ENCODE data around the gene CETN1. TPM values are rescaled to one million over a fixed set of nuclear protein-coding genes. Genes with fewer than 3 reads are reported as not detected.

CETN1 gene
- polyA plus RNA-seq, 1 donor from 2014 or later, result not detected

GRCh38 chr18:572091-572830 is 7.9 kb upstream of the CETN1 start:
- Mint-ChIP-seq H3K27ac (no peak overlapping the region), H3K4me3 (no peak overlapping the region), H3K4me1 (no peaks in the 10 kb centered on the region), H3K9me3 (no peaks in the 10 kb centered on the region), H3K27me3 (peaks cover 2% of the 10 kb centered on the region), H3K36me3 (no peaks in the 10 kb centered on the region)

- Mint-ChIP-seq H3K36me3 (no peaks in the 10 kb centered on the region), H3K4me3 (no peak overlapping the region), H3K27me3 (peaks cover 2% of the 10 kb centered on the region), H3K27ac (no peak overlapping the region), H3K4me1 (no peaks in the 10 kb centered on the region), H3K9me3 (no peaks in the 10 kb centered on the region)
These were observed 7.3 kb upstream of the CETN1 start for GRCh38 chr18:572831-573289.

GRCh38 chr18:573385-573784 is 6.8 kb upstream of the CETN1 start:
- Mint-ChIP-seq H3K4me1 (no peaks in the 10 kb centered on the region), H3K27ac (no peak overlapping the region), H3K9me3 (peaks cover 0 to 2% (median 0%) of the 10 kb centered on the region in 3 donors), H3K4me3 (no peak overlapping the region), H3K27me3 (peaks cover 2% of the 10 kb centered on the region), H3K36me3 (no peaks in the 10 kb centered on the region)

- Mint-ChIP-seq H3K4me1 (no peaks in the 10 kb centered on the region), H3K9me3 (peaks cover 0 to 2% (median 0%) of the 10 kb centered on the region in 3 donors), H3K4me3 (no peak overlapping the region), H3K36me3 (no peaks in the 10 kb centered on the region), H3K27ac (no peak overlapping the region), H3K27me3 (peaks cover 2% of the 10 kb centered on the region)
These were observed 5.9 kb upstream of the CETN1 start for GRCh38 chr18:574149-574860.

- Mint-ChIP-seq H3K27me3 (no peaks in the 10 kb centered on the region), H3K4me1 (no peaks in the 10 kb centered on the region), H3K4me3 (no peak overlapping the region), H3K9me3 (peaks cover 0 to 2% (median 0%) of the 10 kb centered on the region in 3 donors), H3K27ac (no peak overlapping the region), H3K36me3 (no peaks in the 10 kb centered on the region)
These were observed 5.1 kb upstream of the CETN1 start for GRCh38 chr18:574865-575645.

GRCh38 chr18:576924-577323 is 3.3 kb upstream of the CETN1 start:
- no peaks in the 10 kb centered on the region for H3K36me3 Mint-ChIP-seq
- H3K27ac Mint-ChIP-seq, result no peak overlapping the region
- no peak overlapping the region for H3K4me3 Mint-ChIP-seq
- H3K4me1 Mint-ChIP-seq, result no peaks in the 10 kb centered on the region
- H3K27me3 Mint-ChIP-seq, result no peaks in the 10 kb centered on the region
- H3K9me3 Mint-ChIP-seq, result peaks cover 0 to 2% (median 0%) of the 10 kb centered on the region in 3 donors

GRCh38 chr18:577643-578375 is 2.4 kb upstream of the CETN1 start:
- Mint-ChIP-seq H3K4me3 (no peak overlapping the region), H3K4me1 (no peaks in the 10 kb centered on the region), H3K36me3 (no peaks in the 10 kb centered on the region), H3K27ac (no peak overlapping the region), H3K9me3 (peaks cover 0 to 2% (median 0%) of the 10 kb centered on the region in 3 donors), H3K27me3 (no peaks in the 10 kb centered on the region)

- Mint-ChIP-seq H3K27ac (no peak overlapping the region), H3K4me1 (no peaks in the 10 kb centered on the region)
These were observed 942 bp upstream of the CETN1 start for GRCh38 chr18:579238-579637.

GRCh38 chr18:581096-581495 is 916 bp downstream of the CETN1 start:
- no peak overlapping the region for H3K4me3 Mint-ChIP-seq
- H3K27me3 Mint-ChIP-seq, result no peaks in the 10 kb centered on the region
- no peaks in the 10 kb centered on the region for H3K36me3 Mint-ChIP-seq
- H3K9me3 Mint-ChIP-seq, result peaks cover 0 to 2% (median 0%) of the 10 kb centered on the region in 3 donors
- H3K27ac Mint-ChIP-seq, result no peak overlapping the region
- H3K4me1 Mint-ChIP-seq, result no peaks in the 10 kb centered on the region

More at GRCh38 chr18:579238-579637, 942 bp upstream of the CETN1 start:
- H3K9me3 Mint-ChIP-seq, result peaks cover 0 to 2% (median 0%) of the 10 kb centered on the region in 3 donors
- no peaks in the 10 kb centered on the region for H3K27me3 Mint-ChIP-seq
- no peaks in the 10 kb centered on the region for H3K36me3 Mint-ChIP-seq
- no peak overlapping the region for H3K4me3 Mint-ChIP-seq

GRCh38 chr18:582465-582864 is 2.3 kb downstream of the CETN1 start:
- H3K36me3 Mint-ChIP-seq, result no peaks in the 10 kb centered on the region
- H3K4me3 Mint-ChIP-seq, result no peak overlapping the region
- H3K4me1 Mint-ChIP-seq, result no peaks in the 10 kb centered on the region
- no peak overlapping the region for H3K27ac Mint-ChIP-seq
- no peaks in the 10 kb centered on the region for H3K27me3 Mint-ChIP-seq
- peaks cover 0 to 2% (median under 1%) of the 10 kb centered on the region in 3 donors for H3K9me3 Mint-ChIP-seq

GRCh38 chr18:595068-595467 is 14.9 kb downstream of the CETN1 start:
- peaks cover 3% of the 10 kb centered on the region for H3K36me3 Mint-ChIP-seq
- no peak overlapping the region for H3K4me3 Mint-ChIP-seq
- peaks cover 11% of the 10 kb centered on the region for H3K27me3 Mint-ChIP-seq
- H3K27ac Mint-ChIP-seq, result no peak overlapping the region
- H3K9me3 Mint-ChIP-seq, result peaks cover 3 to 12% (median 5%) of the 10 kb centered on the region in 3 donors
- H3K4me1 Mint-ChIP-seq, result peaks cover 0 to 2% (median 2%) of the 10 kb centered on the region in 3 donors

- no peak overlapping the region for H3K27ac Mint-ChIP-seq
- peaks cover 0 to 2% (median 2%) of the 10 kb centered on the region in 3 donors for H3K4me1 Mint-ChIP-seq
- peaks cover 11% of the 10 kb centered on the region for H3K27me3 Mint-ChIP-seq
- peak overlapping the region in 1 of 4 donors; percentile 81 for H3K4me3 Mint-ChIP-seq
- peaks cover 0 to 12% (median 0%) of the 10 kb centered on the region in 3 donors for H3K9me3 Mint-ChIP-seq
- peaks cover 3% of the 10 kb centered on the region for H3K36me3 Mint-ChIP-seq
These were observed 15.4 kb downstream of the CETN1 start for GRCh38 chr18:595571-595970.

GRCh38 chr18:596288-596881 is 16.2 kb downstream of the CETN1 start:
- Mint-ChIP-seq H3K27ac (no peak overlapping the region), H3K36me3 (peaks cover 3% of the 10 kb centered on the region), H3K27me3 (peaks cover 11% of the 10 kb centered on the region), H3K9me3 (peaks cover 0 to 12% (median 0%) of the 10 kb centered on the region in 3 donors), H3K4me3 (peak overlapping the region in 2 of 4 donors; percentile 51 to 72), H3K4me1 (peaks cover 0 to 2% (median 2%) of the 10 kb centered on the region in 3 donors)

- H3K27ac Mint-ChIP-seq, result no peak overlapping the region
- H3K36me3 Mint-ChIP-seq, result peaks cover 3% of the 10 kb centered on the region
- peaks cover 0 to 4% (median 2%) of the 10 kb centered on the region in 3 donors for H3K4me1 Mint-ChIP-seq
- H3K4me3 Mint-ChIP-seq, result peak overlapping the region in 1 of 4 donors; percentile 36
- H3K27me3 Mint-ChIP-seq, result peaks cover 11% of the 10 kb centered on the region
- peaks cover 0 to 10% (median 0%) of the 10 kb centered on the region in 3 donors for H3K9me3 Mint-ChIP-seq
These were observed 18.0 kb downstream of the CETN1 start for GRCh38 chr18:598124-598589.
